Activated CD4-positive, alpha-beta memory T cell treated with anti-CD3 and anti-CD28 coated beads for 36 hours (primary cell): ENCODE data around the gene BCL7A. TPM values are rescaled to one million over a fixed set of nuclear protein-coding genes. Genes with fewer than 3 reads are reported as not detected.
"Not testable (repeated sequence)": the region's sequence is repeated elsewhere in the genome, so short reads cannot be mapped to it uniquely, and the experiment has no call there.

Experiments used
- CTCF ChIA-PET: fragments of 350-600 bp; sonication (Branson Sonifier 250); formaldehyde crosslinking; loops from one replicate; lab custom pipeline; 2021; ENCODE audit warnings: antibody characterized with exemption, inconsistent platforms; lab: Charles Lee
- POLR2A ChIA-PET: fragments of 350-600 bp; sonication (Branson Sonifier 250); formaldehyde crosslinking; loops from one replicate; lab custom pipeline; 2021; ENCODE audit warnings: antibody characterized with exemption; lab: Charles Lee
- DNase-seq: peaks from one replicate; pipeline ENCODE4 v3.0.0-alpha.2; 2020
- H3K27ac Mint-ChIP-seq: one replicate; pipeline ENCODE4 v1.8.0; 2021; ENCODE audit warnings: mixed read lengths
- H3K27me3 Mint-ChIP-seq: one replicate; pipeline ENCODE4 v1.8.0; 2021; ENCODE audit warnings: mixed read lengths
- H3K36me3 Mint-ChIP-seq: one replicate; pipeline ENCODE4 v1.8.0; 2021; ENCODE audit warnings: mixed read lengths
- H3K4me1 Mint-ChIP-seq: one replicate; pipeline ENCODE4 v1.8.0; 2021; ENCODE audit warnings: low read depth, mixed read lengths
- H3K4me3 Mint-ChIP-seq: one replicate; pipeline ENCODE4 v1.8.0; 2021; ENCODE audit warnings: mild to moderate bottlenecking, mixed read lengths
- H3K9me3 Mint-ChIP-seq: one replicate; pipeline ENCODE4 v1.8.0; 2021; ENCODE audit warnings: mixed read lengths
- intact Hi-C: fragments of 100-400 bp; cut with micrococcal nuclease; formaldehyde crosslinking; loops from one replicate; pipeline ENCODE4 v1.15.1; 2023
- total RNA-seq, 2 experiments: library from RNA; stranded (reverse); gene quantifications; one replicate each; pipeline ENCODE4 v1.2.3, GENCODE V29; 2021

BCL7A gene
- total RNA-seq, 2 experiments from 2014 or later: 3.6 to 4.0 TPM

DNA sequence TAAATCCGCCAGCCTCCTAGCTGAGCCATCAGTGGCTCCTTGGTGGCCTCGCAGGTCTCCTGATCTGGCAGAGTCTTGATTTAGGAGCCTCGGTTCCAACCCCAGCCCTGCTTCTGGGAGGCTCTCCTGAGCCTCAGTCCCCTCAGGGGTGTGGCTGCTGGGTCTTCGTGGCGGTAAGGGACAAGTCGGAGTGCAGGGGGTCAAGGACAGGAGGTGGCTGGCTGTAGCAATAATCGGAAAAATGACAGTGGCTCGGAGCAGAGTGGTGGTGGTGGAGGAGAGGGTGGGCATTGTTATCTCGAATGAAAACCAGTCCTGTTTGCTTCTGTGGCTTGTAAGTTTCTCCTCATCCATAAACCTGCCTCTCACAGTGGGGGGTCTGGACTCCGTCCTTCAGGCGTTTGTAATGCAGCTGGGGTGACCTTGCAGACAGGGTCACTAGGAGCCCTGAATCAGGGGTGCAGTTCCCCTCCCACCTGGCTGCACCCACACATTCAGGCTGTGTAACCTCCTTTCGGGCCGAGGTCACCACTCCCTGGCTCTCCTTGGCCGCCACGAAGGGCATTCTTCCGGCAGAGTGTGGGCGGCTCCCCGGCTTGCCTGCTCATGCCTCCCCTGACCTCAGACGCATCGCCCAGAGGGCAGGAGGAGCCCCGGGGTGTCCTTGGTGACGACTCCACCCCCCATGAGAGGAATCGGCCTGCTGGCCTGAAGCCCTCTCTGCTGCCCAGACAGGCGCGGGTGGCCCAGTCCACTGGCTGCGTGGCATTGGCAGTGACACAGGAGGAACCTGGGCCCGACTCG is 8.1 kb downstream of the BCL7A start:
- POLR2A ChIA-PET: no interaction called here
- CTCF ChIA-PET: interaction anchor here (0.9 kb wide), 1 partner anchor 94 kb away, joined by 3 read pairs; no protein-coding TSS in a partner anchor
- intact Hi-C loops: loop anchor here (10.0 kb wide), 1 partner anchor 115 kb away; the partner anchor contains the start of gene CFAP251

GRCh38 chr12:122030424-122031035 is 8.8 kb downstream of the BCL7A start:
- Mint-ChIP-seq H3K27ac (no peak overlapping the region), H3K27me3 (no peaks in the 10 kb centered on the region), H3K36me3 (peaks cover 2% of the 10 kb centered on the region), H3K4me3 (no peak overlapping the region), H3K9me3 (no peaks in the 10 kb centered on the region), H3K4me1 (peaks cover 3% of the 10 kb centered on the region)
- intact Hi-C loops: no loop called here
- no peak for DNase-seq
- CTCF ChIA-PET: no interaction called here
- POLR2A ChIA-PET: no interaction called here

More for the DNA sequence above, 8.1 kb downstream of the BCL7A start:
- no peaks in the 10 kb centered on the region for H3K27me3 Mint-ChIP-seq
- H3K27ac Mint-ChIP-seq: no peak overlapping the region
- no peak overlapping the region for H3K4me3 Mint-ChIP-seq
- no peaks in the 10 kb centered on the region for H3K36me3 Mint-ChIP-seq
- H3K9me3 Mint-ChIP-seq: no peaks in the 10 kb centered on the region
- no peak for DNase-seq
- peaks cover 3% of the 10 kb centered on the region for H3K4me1 Mint-ChIP-seq

DNA sequence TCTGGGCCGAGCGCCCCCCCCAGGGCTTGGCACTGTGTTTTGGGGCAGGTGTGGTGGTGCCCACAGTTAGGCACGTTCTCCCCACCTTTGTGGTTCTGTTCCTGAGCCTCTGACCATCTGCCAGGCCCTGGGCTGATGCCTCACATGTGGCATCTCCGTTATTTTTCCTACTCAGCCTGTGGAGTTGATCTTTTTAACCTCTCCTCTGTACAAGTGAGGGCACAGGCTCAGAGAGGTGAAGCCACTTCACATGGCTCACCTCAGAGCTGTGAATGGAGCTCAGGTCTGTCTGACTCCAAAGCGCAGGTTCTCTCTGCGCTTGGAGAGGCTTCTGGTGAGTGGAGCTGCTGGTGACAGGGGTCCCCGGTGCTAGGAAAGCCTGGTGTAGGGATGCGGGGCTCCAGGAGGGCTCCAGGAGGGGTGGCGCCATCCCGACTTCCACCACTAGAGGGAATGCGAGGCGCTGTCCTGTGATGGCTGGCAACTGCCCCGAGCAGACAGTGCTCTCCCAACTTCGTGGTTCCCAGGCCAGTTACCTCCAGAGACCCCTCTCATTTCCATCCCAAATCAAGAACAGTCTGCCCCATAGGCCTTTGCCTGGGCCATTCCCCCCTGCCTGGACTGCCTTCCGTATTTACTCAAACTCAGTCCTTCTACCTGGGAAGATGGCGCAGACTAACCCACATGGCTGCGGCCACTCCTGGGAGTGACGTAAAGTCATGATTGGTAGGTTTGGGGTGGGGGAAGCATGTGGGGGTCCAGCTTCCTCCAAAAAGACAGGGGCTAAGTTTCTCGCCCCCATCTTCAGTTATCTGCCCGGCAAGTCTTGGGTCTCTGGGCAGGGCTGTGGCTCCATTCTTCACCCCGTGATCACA is 9.9 kb downstream of the BCL7A start:
- POLR2A ChIA-PET: no interaction called here
- Mint-ChIP-seq H3K36me3 (peaks cover 4% of the 10 kb centered on the region), H3K4me1 (peaks cover 3% of the 10 kb centered on the region), H3K9me3 (no peaks in the 10 kb centered on the region), H3K27ac (no peak overlapping the region), H3K4me3 (no peak overlapping the region), H3K27me3 (no peaks in the 10 kb centered on the region)
- intact Hi-C loops: no loop called here
- CTCF ChIA-PET: interaction anchor here (0.6 kb wide), 1 partner anchor 104 kb away, joined by 3 read pairs; no protein-coding TSS in a partner anchor
- peak; percentile 66 for DNase-seq

DNA sequence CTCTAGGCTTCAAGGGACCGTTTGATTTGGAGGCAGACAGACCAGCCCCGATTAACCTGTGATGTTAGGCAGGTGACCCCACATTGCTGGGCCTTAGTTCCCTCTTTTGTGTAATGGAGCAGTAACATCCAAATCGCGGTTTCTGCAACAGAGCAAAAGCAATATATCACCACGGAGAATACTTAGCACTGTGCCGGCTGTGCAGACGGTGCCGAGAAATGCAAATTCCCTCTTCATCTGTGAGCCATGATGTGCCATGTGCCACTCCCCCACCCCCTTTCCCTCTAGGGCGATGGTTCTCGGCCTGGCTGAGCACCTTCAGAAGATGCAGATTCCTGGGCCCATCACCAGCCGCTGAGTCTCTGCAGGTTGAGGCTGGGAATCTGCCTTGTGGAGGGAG is 10.9 kb downstream of the BCL7A start:
- H3K4me3 Mint-ChIP-seq: no peak overlapping the region
- DNase-seq: no peak
- ChIA-PET CTCF (interaction anchor here (0.6 kb wide), 1 partner anchor 83 kb away, joined by 3 read pairs; no protein-coding TSS in a partner anchor), POLR2A (no interaction called here)
- peaks cover 4% of the 10 kb centered on the region for H3K36me3 Mint-ChIP-seq
- no peak overlapping the region for H3K27ac Mint-ChIP-seq
- H3K9me3 Mint-ChIP-seq: no peaks in the 10 kb centered on the region
- H3K4me1 Mint-ChIP-seq: peaks cover 3% of the 10 kb centered on the region
- no peaks in the 10 kb centered on the region for H3K27me3 Mint-ChIP-seq
- intact Hi-C loops: no loop called here

GRCh38 chr12:122035292-122035691 is 13.6 kb downstream of the BCL7A start:
- DNase-seq: no peak
- no peaks in the 10 kb centered on the region for H3K4me1 Mint-ChIP-seq
- POLR2A ChIA-PET: no interaction called here
- H3K9me3 Mint-ChIP-seq: no peaks in the 10 kb centered on the region
- no peak overlapping the region for H3K27ac Mint-ChIP-seq
- no peaks in the 10 kb centered on the region for H3K27me3 Mint-ChIP-seq
- intact Hi-C loops: no loop called here
- peaks cover 4% of the 10 kb centered on the region for H3K36me3 Mint-ChIP-seq
- no peak overlapping the region for H3K4me3 Mint-ChIP-seq
- CTCF ChIA-PET: interaction anchor here (0.6 kb wide), 1 partner anchor 11 kb away, joined by 4 read pairs; no protein-coding TSS in a partner anchor

GRCh38 chr12:122036153-122036552 is 14.5 kb downstream of the BCL7A start:
- Mint-ChIP-seq H3K4me3 (no peak overlapping the region), H3K36me3 (peaks cover 4% of the 10 kb centered on the region), H3K27ac (no peak overlapping the region), H3K27me3 (no peaks in the 10 kb centered on the region), H3K9me3 (no peaks in the 10 kb centered on the region), H3K4me1 (no peaks in the 10 kb centered on the region)
- intact Hi-C loops: no loop called here
- CTCF ChIA-PET: interaction anchor here (0.6 kb wide), 1 partner anchor 56 kb away, joined by 4 read pairs; no protein-coding TSS in a partner anchor
- POLR2A ChIA-PET: no interaction called here
- no peak for DNase-seq

DNA sequence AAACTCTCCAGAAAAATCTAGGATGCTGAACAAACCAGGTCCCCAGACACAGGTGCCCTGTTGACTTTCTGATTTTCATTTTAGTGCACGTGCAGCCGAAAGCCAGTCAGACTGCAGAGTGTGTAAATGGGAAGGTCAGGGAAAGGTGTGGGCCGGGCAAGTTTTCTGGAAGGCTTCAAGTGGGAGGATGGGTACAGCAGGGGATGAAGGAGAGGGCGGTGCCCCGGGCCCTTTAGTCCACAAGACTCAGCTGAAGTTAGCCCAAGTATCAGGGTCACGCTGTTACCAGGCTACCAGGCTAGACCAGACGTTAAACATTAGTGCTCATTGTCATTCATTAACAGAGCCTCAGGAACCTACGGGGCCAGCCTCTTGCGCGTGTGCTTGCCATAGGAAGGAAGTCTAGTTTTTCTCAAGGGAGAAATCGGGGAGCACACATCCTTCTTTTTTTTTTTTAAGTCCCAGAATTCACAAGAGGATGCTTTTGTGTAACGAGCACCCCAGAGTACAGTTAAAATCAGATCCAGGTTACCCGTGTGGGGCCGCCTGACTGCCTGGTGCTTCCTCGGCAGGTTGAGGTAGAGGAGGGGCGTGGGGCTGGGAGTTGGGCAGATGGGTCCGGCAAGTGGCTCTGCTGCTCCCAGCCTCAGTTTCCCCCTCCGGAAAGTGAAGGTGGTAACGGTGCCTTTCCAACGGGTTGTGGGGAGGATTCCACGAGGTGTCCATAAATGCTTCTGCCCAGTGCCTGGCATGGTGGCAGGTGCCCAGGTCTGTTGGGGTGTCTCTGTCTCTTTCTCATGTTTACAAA is 19.1 kb downstream of the BCL7A start:
- Mint-ChIP-seq H3K27ac (no peak overlapping the region), H3K27me3 (no peaks in the 10 kb centered on the region), H3K36me3 (peaks cover 6% of the 10 kb centered on the region), H3K4me1 (no peaks in the 10 kb centered on the region), H3K9me3 (no peaks in the 10 kb centered on the region), H3K4me3 (no peak overlapping the region)
- intact Hi-C loops: no loop called here
- CTCF ChIA-PET: interaction anchor here (0.6 kb wide), 1 partner anchor 10 kb away, joined by 3 read pairs; no protein-coding TSS in a partner anchor
- POLR2A ChIA-PET: no interaction called here
- DNase-seq: no peak

DNA sequence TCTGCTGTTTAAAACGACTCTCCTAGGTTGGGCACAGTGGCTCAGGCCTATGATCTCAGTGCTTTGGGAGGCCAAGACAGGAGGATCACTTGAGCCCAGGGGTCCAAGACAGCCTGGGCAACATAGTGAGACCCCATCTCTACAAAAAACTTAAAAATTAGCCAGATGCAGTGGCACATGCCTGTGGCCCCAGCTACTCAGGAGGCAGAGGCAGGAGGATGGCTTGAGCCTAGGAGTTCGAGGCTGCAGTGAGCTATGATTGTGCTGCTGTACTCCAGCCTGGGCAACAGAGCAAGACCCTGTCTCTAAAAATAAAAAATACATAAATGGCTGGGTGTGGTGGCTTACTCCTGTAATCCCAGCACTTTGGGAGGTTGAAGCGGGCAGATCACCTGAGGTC is 19.8 kb downstream of the BCL7A start:
- H3K4me3 Mint-ChIP-seq, H3K27me3 Mint-ChIP-seq, H3K36me3 Mint-ChIP-seq, H3K27ac Mint-ChIP-seq, DNase-seq, H3K9me3 Mint-ChIP-seq, H3K4me1 Mint-ChIP-seq, intact Hi-C loops, POLR2A ChIA-PET: not testable (repeated sequence)
- CTCF ChIA-PET: interaction anchor here (0.6 kb wide), 1 partner anchor 10 kb away, joined by 3 read pairs; no protein-coding TSS in a partner anchor

GRCh38 chr12:122042910-122043309 is 21.2 kb downstream of the BCL7A start:
- H3K4me1 Mint-ChIP-seq: no peaks in the 10 kb centered on the region
- H3K36me3 Mint-ChIP-seq: peaks cover 4% of the 10 kb centered on the region
- H3K27me3 Mint-ChIP-seq: no peaks in the 10 kb centered on the region
- H3K9me3 Mint-ChIP-seq: no peaks in the 10 kb centered on the region
- POLR2A ChIA-PET: no interaction called here
- H3K27ac Mint-ChIP-seq: no peak overlapping the region
- CTCF ChIA-PET: interaction anchor here (1.4 kb wide), 1 partner anchor 80 kb away, joined by 5 read pairs; no protein-coding TSS in a partner anchor
- intact Hi-C loops: no loop called here
- no peak overlapping the region for H3K4me3 Mint-ChIP-seq
- no peak for DNase-seq

DNA sequence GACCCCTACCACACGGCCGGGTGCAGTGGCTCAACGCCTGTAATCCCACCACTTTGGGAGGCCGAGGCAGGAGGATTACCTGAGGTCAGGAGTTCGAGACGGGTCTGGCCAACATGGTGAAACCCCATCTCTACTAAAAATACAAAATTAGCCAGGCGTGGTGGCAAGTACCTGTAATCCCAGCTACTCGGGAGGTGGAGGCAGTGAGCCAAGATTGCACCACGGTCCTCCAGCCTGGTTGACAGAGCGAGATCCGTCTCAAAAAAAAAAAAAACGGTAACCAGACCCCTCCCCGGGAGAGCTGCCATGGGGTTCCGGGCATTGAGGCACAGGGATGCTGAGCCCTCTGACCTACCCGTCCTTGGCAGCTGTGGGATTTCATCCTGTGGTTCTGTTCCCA is 21.8 kb downstream of the BCL7A start:
- ChIA-PET CTCF (interaction anchor here (1.4 kb wide), 1 partner anchor 80 kb away, joined by 5 read pairs; no protein-coding TSS in a partner anchor), POLR2A (no interaction called here)
- Mint-ChIP-seq H3K36me3 (peaks cover 4% of the 10 kb centered on the region), H3K27me3 (no peaks in the 10 kb centered on the region), H3K4me1 (no peaks in the 10 kb centered on the region), H3K9me3 (no peaks in the 10 kb centered on the region), H3K4me3 (no peak overlapping the region), H3K27ac (no peak overlapping the region)
- no peak for DNase-seq
- intact Hi-C loops: no loop called here

DNA sequence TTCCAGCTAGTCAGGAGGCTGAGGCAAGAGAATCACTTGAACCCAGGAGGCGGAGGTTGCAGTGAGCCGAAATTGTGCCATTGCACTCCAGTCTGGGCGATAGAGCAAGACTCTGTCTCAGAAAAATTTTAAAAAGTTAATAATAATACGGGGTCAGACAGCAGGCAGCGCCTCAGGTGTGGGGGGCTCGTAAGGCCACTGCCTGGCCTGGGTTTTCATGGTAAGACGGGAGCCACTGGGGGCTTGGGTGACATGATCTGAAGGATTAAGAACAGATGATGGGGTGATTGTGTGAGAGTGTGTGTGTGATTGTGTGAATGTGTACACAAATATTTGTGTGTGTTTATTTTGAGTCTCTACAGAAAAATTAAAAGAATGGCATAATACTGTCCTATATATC is 23.6 kb downstream of the BCL7A start:
- Mint-ChIP-seq H3K36me3 (peaks cover 4% of the 10 kb centered on the region), H3K9me3 (no peaks in the 10 kb centered on the region), H3K4me3 (no peak overlapping the region), H3K27ac (no peak overlapping the region), H3K27me3 (no peaks in the 10 kb centered on the region), H3K4me1 (no peaks in the 10 kb centered on the region)
- no peak for DNase-seq
- CTCF ChIA-PET: interaction anchor here (7.6 kb wide), 1 partner anchor 79 kb away, joined by 61 read pairs; no protein-coding TSS in a partner anchor
- intact Hi-C loops: no loop called here
- POLR2A ChIA-PET: no interaction called here
